Left renal cortex interstitium (tissue), 4 donors: ENCODE results near the gene DENND5A. TPM values are rescaled to one million over a fixed set of nuclear protein-coding genes. Genes with fewer than 3 reads are reported as not detected.
"Not testable (repeated sequence)": the region's sequence is repeated elsewhere in the genome, so short reads cannot be mapped to it uniquely, and the experiment has no call there.

ENCODE experiments used
- DNase-seq, 4 donors: peaks; one replicate each; pipeline ENCODE4 v3.0.0-alpha.2; 2013; ENCODE audit warnings: low read depth in 4 of 4, low spot score in 2 of 4, missing footprints in 1 of 4
- polyA plus RNA-seq, 4 donors: library from polyadenylated mRNA; unstranded; fragments of 120-200 nt; gene quantifications; one replicate each; pipeline ENCODE4 v1.2.1, GENCODE V29; 2013; ENCODE audit not compliant: insufficient read length in 4 of 4

The DENND5A gene
- polyA plus RNA-seq, 4 donors, result 77.9 to 98.5 (median 92.7) TPM

GRCh38 chr11:9104580-9104979, 160.6 kb downstream of the DENND5A start:
- DNase-seq, result no peak

GRCh38 chr11:9103542-9104276, 161.4 kb downstream of the DENND5A start:
- DNase-seq, result no peak

GRCh38 chr11:9099617-9100016, 165.5 kb downstream of the DENND5A start:
- DNase-seq, result no peak

GRCh38 chr11:9098455-9098854, 166.7 kb downstream of the DENND5A start:
- DNase-seq, result not testable (repeated sequence)

- DNase-seq, result not testable (repeated sequence)
Observed at GRCh38 chr11:9097186-9097943, 167.8 kb downstream of the DENND5A start.

GRCh38 chr11:9096427-9096826, 168.7 kb downstream of the DENND5A start:
- DNase-seq, result no peak

- no peak for DNase-seq
Observed at GRCh38 chr11:9095421-9095820, 169.7 kb downstream of the DENND5A start.

GRCh38 chr11:9094420-9094819, 170.7 kb downstream of the DENND5A start:
- no peak for DNase-seq

GRCh38 chr11:9092853-9093778, 172.0 kb downstream of the DENND5A start:
- no peak for DNase-seq

GRCh38 chr11:9092072-9092471, 173.1 kb downstream of the DENND5A start:
- DNase-seq, result no peak

- DNase-seq, result no peak
Observed at GRCh38 chr11:9091044-9091922, 173.9 kb downstream of the DENND5A start, which contains the start of gene SCUBE2. Gene SCUBE2 (minus strand): TSS chr11:9091599. CDS start chr11:9091528, 71 bp downstream.

GRCh38 chr11:9090488-9091043, 174.6 kb downstream of the DENND5A start:
- DNase-seq, result no peak

- no peak for DNase-seq
Observed at GRCh38 chr11:9089636-9090035, 175.5 kb downstream of the DENND5A start.

- no peak for DNase-seq
Observed at GRCh38 chr11:9089061-9089460, 176.1 kb downstream of the DENND5A start.

Other genes with a start within 250 kb of the DENND5A start
- gene SCUBE2, start 173.8 kb downstream of the DENND5A start, polyA plus RNA-seq, result 1 to 10 TPM; 4.5 to 7.9 (median 6.2) TPM
- 10 to 100 TPM; 34.9 to 51.2 (median 37.6) TPM for gene TMEM41B, start 49.2 kb upstream of the DENND5A start, polyA plus RNA-seq
- 100 to 1,000 TPM in 2 of 4 donors, 10 to 100 TPM in 2; 97.2 to 120 (median 105) TPM for gene IPO7, start 119.3 kb upstream of the DENND5A start, polyA plus RNA-seq
- gene ZNF143, start 195.7 kb upstream of the DENND5A start, polyA plus RNA-seq, result 10 to 100 TPM; 25.5 to 33.7 (median 27.2) TPM